GM15510 (cell line): ENCODE results near the gene DLL3.

ENCODE experiments used
- POLR2A ChIP-seq: IDR thresholded peaks from 3 replicates; pipeline ENCODE4 v1.6.1; 2011; ENCODE audit warnings: borderline replicate concordance; ENCODE audit not compliant: insufficient read length; ENCODE audit errors: extremely low read depth

The DLL3 gene

GRCh38 chr19:39546599-39546998, 47.9 kb downstream of the DLL3 start:
- TF ChIP-seq POLR2A = no peak

GRCh38 chr19:39550197-39550596, 51.5 kb downstream of the DLL3 start:
- TF ChIP-seq POLR2A = no peak

- TF ChIP-seq POLR2A = no peak
These were observed 54.4 kb downstream of the DLL3 start for GRCh38 chr19:39553082-39553652.

- no peak for TF ChIP-seq POLR2A
These were observed 56.1 kb downstream of the DLL3 start for GRCh38 chr19:39554701-39555311.

- TF ChIP-seq POLR2A = no peak
These were observed 57.1 kb downstream of the DLL3 start for GRCh38 chr19:39555883-39556282.
